T-helper 22 cell (primary cell): Measurements from ENCODE around the gene TEK.
"Not testable (repeated sequence)": the region's sequence is repeated elsewhere in the genome, so short reads cannot be mapped to it uniquely, and the experiment has no call there.

Experiments used
- DNase-seq: peaks from one replicate; pipeline ENCODE4 v3.0.0-alpha.2; 2020; ENCODE audit warnings: low read depth

Gene TEK

DNA sequence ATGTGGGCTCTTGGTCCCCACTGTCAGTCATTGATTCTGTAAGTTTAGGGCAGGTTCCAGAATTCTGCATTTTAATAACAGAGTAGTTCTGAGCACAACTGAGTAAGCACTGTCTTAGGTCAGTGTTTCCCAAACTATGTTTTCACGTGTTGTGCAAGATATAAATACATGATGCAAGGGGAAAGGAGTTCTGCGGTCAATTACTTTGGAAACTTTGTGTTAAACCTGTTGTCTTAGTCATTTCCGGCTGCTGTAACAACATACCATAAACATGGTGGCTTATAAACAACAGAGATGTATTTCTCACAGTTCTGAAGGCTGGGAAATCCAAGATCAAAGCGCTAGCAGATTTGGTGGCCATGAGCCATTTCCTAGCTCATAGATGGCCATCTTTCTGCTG lies 118.2 kb downstream of the TEK start:
- DNase-seq = no peak

DNA sequence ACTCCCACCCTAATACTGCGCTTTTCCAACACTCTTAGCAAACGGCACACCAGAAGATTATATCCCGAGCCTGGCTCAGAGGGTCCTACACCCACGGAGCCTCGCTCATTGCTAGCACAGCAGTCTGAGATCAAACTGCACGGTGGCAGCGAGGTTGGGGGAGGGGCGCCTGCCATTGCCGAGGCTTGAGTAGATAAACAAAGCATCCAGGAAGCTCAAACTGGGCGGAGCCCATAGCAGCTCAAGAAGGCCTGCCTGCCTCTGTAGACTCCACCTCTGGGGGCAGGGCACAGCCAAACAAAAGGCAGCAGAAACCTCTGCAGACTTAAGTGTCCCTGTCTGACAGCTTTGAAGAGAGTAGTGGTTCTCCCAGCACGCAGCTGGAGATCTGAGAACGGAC lies 130.6 kb downstream of the TEK start:
- not testable (repeated sequence) for DNase-seq

DNA sequence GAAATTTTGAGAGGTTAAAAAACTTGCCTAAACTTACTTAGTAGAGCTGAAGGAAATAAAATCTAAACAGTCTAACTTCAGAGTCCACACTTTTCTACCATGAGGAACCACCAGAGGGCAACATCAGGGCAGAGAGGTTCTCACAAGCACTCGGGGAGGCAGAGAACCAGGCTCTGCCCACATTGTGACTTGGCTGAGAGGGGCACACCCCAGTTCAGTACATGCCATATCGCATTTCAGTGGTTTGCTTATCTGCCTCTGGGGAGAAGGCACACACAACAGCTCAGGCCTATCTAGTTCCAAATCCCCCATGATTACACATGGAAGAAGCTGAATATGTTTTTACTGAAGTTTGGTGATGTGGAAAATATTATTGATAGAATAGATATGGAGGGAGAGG lies 138.7 kb downstream of the TEK start:
- no peak for DNase-seq

- no peak for DNase-seq
Measured at GRCh38 chr9:27248702-27249101, 139.7 kb downstream of the TEK start.

DNA sequence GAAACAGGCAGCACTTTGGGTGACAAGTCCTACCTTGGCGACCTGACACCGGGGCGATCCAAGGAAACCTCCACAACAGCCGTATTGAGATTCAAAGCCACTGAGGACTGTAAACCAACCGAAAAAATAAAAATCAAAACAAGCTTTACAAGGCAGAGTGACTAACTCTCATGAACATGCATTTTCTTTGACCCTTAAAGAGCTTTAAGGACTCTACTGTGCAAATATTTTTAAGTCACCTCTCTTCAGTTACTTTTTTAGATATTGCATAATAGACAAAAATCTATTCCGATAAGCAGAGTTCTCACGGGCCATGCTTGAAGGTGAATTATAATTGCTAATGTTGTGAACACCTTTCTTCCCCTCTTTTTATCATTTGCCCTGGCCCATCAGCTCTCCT lies 149.6 kb downstream of the TEK start:
- DNase-seq = no peak

GRCh38 chr9:27260789-27261516 lies 151.9 kb downstream of the TEK start:
- no peak for DNase-seq

GRCh38 chr9:27261517-27262211 lies 152.6 kb downstream of the TEK start:
- DNase-seq = no peak

DNA sequence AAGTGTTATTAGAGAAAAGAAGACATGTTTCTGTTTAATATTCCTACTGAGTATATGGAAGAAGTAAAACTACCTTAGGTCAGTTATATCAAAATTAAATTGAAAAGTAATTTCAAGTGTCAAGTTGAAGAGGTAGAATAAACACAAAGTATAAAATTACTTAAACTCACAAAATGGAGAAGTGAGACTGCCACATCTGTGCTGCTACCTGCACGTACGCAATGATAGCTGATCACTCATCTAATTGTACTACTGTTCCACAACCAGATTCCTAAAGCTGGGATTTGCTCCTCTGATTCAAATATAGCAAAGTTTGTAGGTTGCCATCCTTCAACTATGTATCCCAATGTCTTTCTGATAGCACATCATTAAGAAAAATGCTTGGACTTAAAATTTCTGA lies 163.1 kb downstream of the TEK start:
- DNase-seq = no peak

- DNase-seq = no peak
Measured at GRCh38 chr9:27273186-27273585, 164.2 kb downstream of the TEK start.

GRCh38 chr9:27276193-27277030 lies 167.4 kb downstream of the TEK start:
- no peak for DNase-seq

GRCh38 chr9:27278374-27278773 lies 169.3 kb downstream of the TEK start:
- no peak for DNase-seq

- no peak for DNase-seq
Measured at GRCh38 chr9:27279611-27280010, 170.6 kb downstream of the TEK start.
